SKM-1 (cell line): ENCODE data around the gene KRT33A.

ENCODE experiments used
- DNase-seq: peaks from one replicate; lab custom pipeline; 2025; ENCODE audit not compliant: unreplicated experiment; lab: John Stamatoyannopoulos, UW

KRT33A gene

GRCh38 chr17:41304091-41304490 is 46.5 kb downstream of the KRT33A start:
- DNase-seq = no peak

DNA sequence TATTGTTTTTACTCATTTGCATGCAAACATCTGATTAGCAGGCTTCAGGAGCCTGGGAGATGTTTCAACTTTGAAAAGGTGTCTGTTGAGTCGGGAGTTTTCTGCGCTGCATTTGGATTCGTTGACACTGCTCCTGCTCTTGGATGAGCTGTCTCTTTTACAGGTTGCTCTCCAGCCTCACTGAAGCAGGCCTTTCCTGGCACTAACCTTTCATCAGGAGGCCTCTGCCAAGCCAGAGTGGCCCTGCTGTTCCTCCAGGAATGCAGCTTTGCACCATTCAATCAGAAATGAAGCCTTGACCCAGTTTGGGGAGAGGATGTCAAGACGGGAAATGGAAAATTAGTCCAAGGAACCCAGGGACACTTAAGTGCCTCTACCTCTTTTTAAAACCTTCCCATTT is 47.6 kb downstream of the KRT33A start:
- no peak for DNase-seq

GRCh38 chr17:41301916-41302901 is 48.4 kb downstream of the KRT33A start, which contains the start of gene KRTAP29-1:
Gene KRTAP29-1 (minus strand): TSS chr17:41302851. CDS start chr17:41302851, 0 bp downstream.
- no peak for DNase-seq

DNA sequence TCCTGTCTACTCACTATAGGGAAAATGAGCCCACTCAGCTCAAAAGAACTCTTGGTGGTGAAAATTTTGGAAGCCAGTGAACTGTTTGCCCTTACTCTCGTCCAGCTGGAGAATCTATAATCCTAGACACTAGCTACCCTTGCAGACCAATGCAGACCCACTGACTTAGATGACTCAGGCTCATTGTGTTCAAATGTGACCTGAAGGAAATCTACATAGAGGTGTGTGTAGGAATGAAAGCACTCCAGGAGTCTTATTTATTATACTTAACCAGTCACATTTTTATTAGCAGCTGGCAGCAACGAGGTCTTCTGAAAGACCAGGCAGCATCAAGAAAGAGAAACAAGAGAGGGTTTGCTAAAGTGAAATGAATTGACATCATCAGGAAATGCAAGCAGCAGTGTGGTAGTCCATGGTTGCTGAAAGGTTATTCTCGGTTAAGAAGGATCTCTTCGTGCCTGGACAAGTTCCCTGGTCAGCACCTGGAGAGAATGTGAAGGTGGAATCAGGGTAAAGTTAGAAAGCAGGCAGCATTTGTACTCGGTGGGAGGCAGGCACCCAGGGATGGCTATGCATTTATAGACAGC is 49.3 kb downstream of the KRT33A start:
- no peak for DNase-seq

DNA sequence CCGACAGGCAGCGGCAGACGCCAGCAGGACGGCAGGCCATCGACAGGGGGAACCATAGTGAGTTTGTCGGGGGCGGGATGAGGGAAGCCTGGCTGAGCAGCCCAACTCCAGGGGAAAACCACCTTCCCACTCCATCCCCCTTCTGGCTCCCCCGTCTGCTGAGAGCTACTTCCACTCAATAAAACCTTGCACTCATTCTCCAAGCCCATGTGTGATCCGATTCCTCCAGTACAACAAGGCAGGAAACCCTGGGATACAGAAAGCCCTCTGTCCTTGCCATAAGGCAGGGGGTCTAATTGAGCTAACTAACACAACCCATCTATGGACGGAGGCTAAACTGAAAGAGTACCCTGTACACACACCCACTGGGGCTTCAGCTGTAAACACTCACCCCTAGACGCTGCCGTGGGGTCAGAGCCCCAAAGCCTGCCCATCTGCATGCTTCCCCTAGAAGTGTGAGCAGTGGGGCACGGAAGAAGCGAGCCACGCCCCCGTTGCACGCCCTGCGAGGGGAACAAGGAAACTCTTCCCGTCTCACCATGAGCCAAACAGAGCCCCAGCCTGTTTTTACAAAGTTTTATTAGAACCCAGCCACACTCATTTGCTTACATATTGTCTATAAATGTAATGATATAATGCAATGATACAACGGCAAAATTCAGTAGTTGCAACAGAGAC is 52.0 kb downstream of the KRT33A start:
- no peak for DNase-seq

DNA sequence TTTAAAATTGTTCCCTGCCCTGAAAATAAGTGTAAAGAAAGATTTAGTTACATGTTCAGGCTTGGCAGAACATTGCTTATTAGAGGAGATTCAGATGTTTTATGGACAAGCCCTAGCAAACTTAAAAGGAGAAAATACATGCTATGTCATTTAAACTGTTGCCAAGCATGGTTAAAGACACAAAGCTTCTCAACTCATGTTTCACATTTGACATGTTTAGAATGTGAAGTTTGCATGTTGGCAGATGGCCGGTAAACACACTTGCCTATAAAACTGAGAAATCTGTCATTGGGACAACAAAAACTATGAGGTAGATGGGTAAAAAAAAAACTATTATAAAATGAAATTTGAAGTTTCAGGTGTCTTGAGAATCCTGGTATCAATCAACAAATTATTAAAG is 53.8 kb downstream of the KRT33A start:
- no peak for DNase-seq
